Panc1 (cell line): ENCODE measurements around the gene FAM221B. TPM values are rescaled to one million over a fixed set of nuclear protein-coding genes. Genes with fewer than 3 reads are reported as not detected.

ENCODE experiments used
- ATAC-seq: fragments of 200-7000 bp; cut with Tn5 transposase; 2 replicates; pipeline ENCODE4 v1.9.1; 2020; ENCODE audit warnings: mild to moderate bottlenecking, moderate library complexity
- BruUV-seq: library from RNA; stranded (reverse); fragments of 400-500 nt; replicated peaks from 2 replicates; lab custom pipeline; 2021; lab: Mats Ljungman, UMichigan
- CTCF ChIA-PET: fragments of 300-600 bp; sonication (Branson Sonifier 250); formaldehyde crosslinking; loops from one replicate; lab custom pipeline; 2022; ENCODE audit warnings: antibody characterized with exemption; lab: Charles Lee
- POLR2A ChIA-PET: fragments of 300-600 bp; sonication (Branson Sonifier 250); formaldehyde crosslinking; loops from one replicate; lab custom pipeline; 2022; ENCODE audit warnings: antibody characterized with exemption; lab: Charles Lee
- DNase-seq: peaks from one replicate; pipeline ENCODE4 v3.0.0-alpha.2; 2010; ENCODE audit warnings: low read depth, low spot score
- H3K27ac ChIP-seq: 2 replicates; pipeline ENCODE4 v1.5.1; 2011; ENCODE audit warnings: mild to moderate bottlenecking, low read length, inconsistent platforms
- H3K27me3 ChIP-seq: fragments of 200-500 bp; sonication (Bioruptor generic); 2 replicates; pipeline ENCODE4 v1.6.0; 2014; ENCODE audit warnings: low read length, inconsistent platforms; ENCODE audit not compliant: control insufficient read depth, insufficient read depth
- H3K36me3 ChIP-seq: fragments of 200-500 bp; sonication (Bioruptor generic); 2 replicates; pipeline ENCODE4 v1.5.1; 2014; ENCODE audit warnings: inconsistent platforms, mild to moderate bottlenecking, low read length, moderate library complexity; ENCODE audit not compliant: control insufficient read depth, insufficient read depth
- H3K4me1 ChIP-seq: 2 replicates; pipeline ENCODE4 v1.5.1; 2011; ENCODE audit warnings: inconsistent platforms, mild to moderate bottlenecking, low read length, moderate library complexity; ENCODE audit not compliant: control insufficient read depth, insufficient read depth
- H3K4me3 ChIP-seq, 2 experiments: 2 replicates each; pipeline ENCODE4 v1.5.1; 2011 to 2012; ENCODE audit warnings: low read depth in 2 of 2, low read length in 2 of 2, mild to moderate bottlenecking in 2 of 2, inconsistent platforms in 1 of 2, moderate library complexity in 1 of 2
- H3K9me3 ChIP-seq: fragments of 200-500 bp; sonication (Bioruptor generic); 2 replicates; pipeline ENCODE4 v1.5.1; 2014; ENCODE audit warnings: low read depth, mild to moderate bottlenecking, inconsistent platforms, low read length, moderate library complexity; ENCODE audit not compliant: control insufficient read depth, insufficient read depth
- CTCF ChIP-seq: fragments of 450-650 bp; IDR thresholded peaks from 2 replicates; pipeline ENCODE4 v1.5.1; 2017; ENCODE audit warnings: mild to moderate bottlenecking
- POLR2AphosphoS5 ChIP-seq: IDR thresholded peaks from 2 replicates; pipeline ENCODE4 v1.6.1; 2012; ENCODE audit warnings: mild to moderate bottlenecking, low read depth, low read length, moderate library complexity
- REST ChIP-seq, 2 experiments: IDR thresholded peaks; 2 replicates each; pipeline ENCODE4 v1.6.1; 2011 to 2012; ENCODE audit warnings: low read depth in 2 of 2, control low read depth in 1 of 2, low read length in 1 of 2, mild to moderate bottlenecking in 1 of 2, moderate library complexity in 1 of 2; ENCODE audit not compliant: insufficient read depth in 1 of 2
- SIN3A ChIP-seq: IDR thresholded peaks from 2 replicates; pipeline ENCODE4 v1.6.1; 2012; ENCODE audit warnings: low read depth, mild to moderate bottlenecking, low read length, moderate library complexity, borderline replicate concordance; ENCODE audit not compliant: insufficient read depth
- TCF7L2 ChIP-seq: IDR thresholded peaks from 2 replicates; pipeline ENCODE4 v1.6.1; 2011; ENCODE audit warnings: mild to moderate bottlenecking, low read depth, low read length, inconsistent platforms
- in situ Hi-C: cut with HindIII; loops from 2 replicates; pipeline ENCODE4 v1.10.0; 2016; ENCODE audit warnings: low sequenced_read_pairs, low pct_unique_long_range_greater_than_20kb
- intact Hi-C: fragments of 100-400 bp; cut with micrococcal nuclease; formaldehyde crosslinking; loops from one replicate; pipeline ENCODE4 v1.10.0; 2022; ENCODE audit not compliant: unreplicated experiment
- total RNA-seq: library from RNA; stranded (reverse); gene quantifications from one replicate; pipeline ENCODE4 v1.2.1, GENCODE V29; 2021; ENCODE audit not compliant: unreplicated experiment

FAM221B gene
- total RNA-seq, 1 experiment from 2014 or later: not detected

- no TSS peak for BruUV-seq
- Histone ChIP-seq H3K9me3 (no peaks in the 10 kb centered on the region), H3K27ac (no peak overlapping the region), H3K4me3 (no peak overlapping the region), H3K27me3 (no peaks in the 10 kb centered on the region), H3K36me3 (no peaks in the 10 kb centered on the region), H3K4me1 (no peaks in the 10 kb centered on the region; the same call in 1 of the 2 replicates)
- ChIA-PET POLR2A (no interaction called here), CTCF (interaction anchor here (0.6 kb wide), 1 partner anchor 162 kb away, joined by 5 read pairs; no protein-coding TSS in a partner anchor)
- DNase-seq (no peak), ATAC-seq (no peak)
- intact Hi-C loops: no loop called here
- TF ChIP-seq POLR2AphosphoS5 (no peak), TCF7L2 (no peak), SIN3A (no peak), CTCF (no peak), REST (IDR thresholded peaks at IDR 0.05; ENCODE audit: insufficient read depth in 1 of 2, low read depth in 2 of 2, low read length in 1 of 2) (no peak)
- in situ Hi-C loops: no loop called here
Measured at GRCh38 chr9:35839926-35840325, 11.4 kb upstream of the FAM221B start.

- POLR2A ChIA-PET: no interaction called here
- Histone ChIP-seq H3K27ac (no peak overlapping the region), H3K36me3 (no peaks in the 10 kb centered on the region), H3K4me1 (no peaks in the 10 kb centered on the region), H3K27me3 (no peaks in the 10 kb centered on the region), H3K9me3 (no peaks in the 10 kb centered on the region), H3K4me3 (no peak overlapping the region)
- intact Hi-C loops: no loop called here
- CTCF ChIA-PET: no interaction called here
- DNase-seq (no peak), ATAC-seq (no peak)
- in situ Hi-C loops: no loop called here
- BruUV-seq: no TSS peak
- no peak for TF ChIP-seq SIN3A
- TF ChIP-seq TCF7L2: no peak
- TF ChIP-seq CTCF: no peak
- TF ChIP-seq POLR2AphosphoS5: no peak
- TF ChIP-seq REST (IDR thresholded peaks at IDR 0.05; ENCODE audit: insufficient read depth in 1 of 2, low read depth in 2 of 2, low read length in 1 of 2): no peak
Measured at GRCh38 chr9:35836595-35836994, 8.1 kb upstream of the FAM221B start.
